ENCODE data around the gene RYR3.

The RYR3 gene

GRCh38 chr15:33710748-33711147 lies 400.0 kb downstream of the RYR3 start:
- DNase-seq (ENCODE audit: low read depth), result no peak

DNA sequence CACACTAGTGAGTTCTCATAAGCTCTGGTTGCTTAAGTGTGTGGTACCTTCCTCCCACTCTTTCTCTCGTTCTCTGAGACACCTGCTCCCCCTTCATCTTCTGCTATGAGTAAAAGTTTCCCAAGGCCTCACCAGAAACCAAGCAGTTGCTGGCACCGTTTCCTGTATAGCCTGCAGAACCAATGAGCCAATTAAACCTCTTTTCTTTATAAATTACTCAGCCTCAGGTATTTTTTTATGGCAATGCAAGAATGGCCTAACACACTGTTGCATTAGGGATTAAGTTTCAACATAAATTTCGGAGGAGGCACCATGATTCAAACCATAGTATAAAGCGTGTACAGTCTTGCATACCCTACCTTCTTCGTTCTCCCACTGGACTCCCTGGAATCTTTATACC lies 405.3 kb downstream of the RYR3 start:
- DNase-seq (ENCODE audit: low read depth), result no peak

DNA sequence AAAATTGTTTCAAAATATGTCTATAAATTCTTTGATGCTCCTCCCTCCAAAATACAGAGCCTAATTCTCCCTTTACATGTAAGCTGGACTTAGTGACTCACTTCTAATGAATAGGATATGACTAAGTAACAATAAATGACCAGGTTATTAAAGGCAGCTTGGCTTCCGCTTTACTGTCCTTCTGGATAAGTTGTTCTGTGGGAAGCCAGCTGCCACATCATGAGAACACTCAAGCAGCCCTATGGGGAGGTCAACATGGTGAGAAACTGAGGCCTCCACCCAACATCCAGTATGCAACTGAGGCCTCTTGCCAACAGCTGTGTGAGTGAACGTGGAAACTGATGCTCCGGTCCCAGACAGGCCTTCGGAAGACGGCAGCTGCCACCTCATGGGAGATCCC lies 410.2 kb downstream of the RYR3 start:
- DNase-seq (ENCODE audit: low read depth), result no peak

GRCh38 chr15:33722005-33722672 lies 411.4 kb downstream of the RYR3 start:
- DNase-seq (ENCODE audit: low read depth), result no peak

DNA sequence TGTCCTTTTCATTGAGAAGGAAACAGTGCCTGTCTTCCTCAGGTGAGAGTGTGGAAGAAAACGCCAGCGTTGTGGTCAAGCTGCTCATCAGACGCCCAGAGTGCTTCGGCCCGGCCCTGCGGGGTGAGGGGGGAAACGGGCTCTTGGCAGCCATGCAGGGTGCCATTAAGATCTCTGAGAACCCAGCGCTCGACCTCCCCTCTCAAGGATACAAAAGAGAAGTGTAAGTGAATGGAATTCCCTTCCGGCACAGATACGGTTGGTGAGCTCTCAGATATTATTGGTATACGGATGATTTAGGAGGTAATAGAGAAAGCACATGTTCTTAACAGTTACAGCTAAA lies 411.9 kb downstream of the RYR3 start:
- no peak for DNase-seq (ENCODE audit: low read depth)

DNA sequence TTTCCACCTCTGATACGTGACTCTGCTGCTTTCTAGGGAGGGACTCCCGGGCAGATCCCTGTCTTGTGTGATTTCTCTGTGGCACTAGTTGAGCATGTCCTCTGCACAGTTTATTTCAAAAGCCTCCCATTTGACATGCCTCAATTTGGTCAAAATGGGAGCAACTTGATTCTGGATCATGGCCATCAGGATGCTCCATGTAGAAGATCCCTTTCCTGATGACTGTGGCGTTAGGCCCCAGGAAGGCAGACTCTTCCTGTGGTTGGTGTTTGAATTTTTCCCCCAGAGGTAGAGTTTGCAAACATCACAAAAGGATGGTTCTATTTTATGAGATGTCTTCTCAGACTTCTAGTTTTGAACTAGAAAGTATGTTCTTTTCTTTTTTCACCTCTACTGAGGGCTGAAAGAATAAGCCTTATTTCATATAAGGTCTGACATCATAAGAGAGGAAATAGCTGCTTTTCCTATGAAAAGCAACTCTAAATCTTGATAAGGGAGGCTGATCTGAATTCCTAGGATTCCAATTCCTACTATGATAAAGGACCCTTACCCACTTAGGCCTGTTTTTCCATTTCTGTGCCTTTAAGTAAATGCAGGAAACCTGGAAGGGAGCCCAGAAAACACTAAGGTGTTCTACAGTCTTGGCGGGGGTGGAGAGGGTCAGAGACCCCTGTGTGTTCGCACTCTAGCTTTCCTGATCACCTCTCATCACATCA lies 413.7 kb downstream of the RYR3 start:
- no peak for DNase-seq (ENCODE audit: low read depth)

GRCh38 chr15:33729653-33730052 lies 418.9 kb downstream of the RYR3 start:
- DNase-seq (ENCODE audit: low read depth), result no peak

GRCh38 chr15:33730815-33731214 lies 420.0 kb downstream of the RYR3 start:
- DNase-seq (ENCODE audit: low read depth), result no peak

DNA sequence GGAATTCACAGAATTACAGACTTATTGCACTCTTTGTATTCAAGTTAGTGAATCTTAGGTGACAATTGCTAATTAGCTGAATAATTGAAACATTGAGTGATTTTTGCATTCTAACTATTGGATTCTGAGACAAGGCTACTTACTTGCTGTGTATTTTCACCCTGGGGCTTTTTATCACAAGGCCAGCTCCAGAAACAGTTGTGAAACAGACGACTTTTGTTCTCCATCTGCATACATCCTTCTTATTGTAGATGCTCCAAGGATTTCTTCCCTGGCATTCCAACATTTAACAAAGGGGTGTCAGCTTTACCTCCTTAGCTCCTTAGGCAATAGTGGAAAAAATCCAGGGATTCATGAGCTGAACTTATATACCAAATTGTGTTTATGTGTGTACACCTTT lies 424.4 kb downstream of the RYR3 start:
- DNase-seq (ENCODE audit: low read depth), result no peak

DNA sequence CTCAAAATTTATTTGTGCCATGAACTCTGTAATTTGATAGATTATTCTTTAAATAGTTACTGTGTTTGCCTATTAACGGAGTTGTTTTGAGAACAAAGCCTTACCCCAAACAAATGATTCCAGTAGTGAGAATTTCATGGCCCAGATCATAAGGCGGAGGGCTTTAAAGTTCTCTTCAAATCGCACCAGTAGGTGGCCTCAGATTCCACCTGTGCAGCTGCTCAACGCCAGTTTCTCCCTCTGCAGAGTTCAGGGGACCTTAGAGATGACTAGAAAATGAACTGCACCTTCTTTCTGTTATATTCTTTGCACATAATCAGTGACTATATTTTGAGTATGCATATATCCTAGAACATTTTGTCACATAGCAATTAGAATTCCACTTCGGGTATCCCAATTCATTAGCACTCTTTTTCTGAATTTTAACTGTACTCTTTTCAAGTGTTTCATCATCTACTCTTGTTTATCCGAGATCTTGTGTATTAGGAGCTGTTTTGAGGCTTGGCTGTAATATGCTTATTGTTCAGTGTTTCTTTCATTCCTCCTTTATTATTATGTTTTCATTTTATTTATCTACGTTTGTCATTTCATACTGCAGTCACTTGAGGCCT lies 425.0 kb downstream of the RYR3 start:
- DNase-seq (ENCODE audit: low read depth), result no peak

DNA sequence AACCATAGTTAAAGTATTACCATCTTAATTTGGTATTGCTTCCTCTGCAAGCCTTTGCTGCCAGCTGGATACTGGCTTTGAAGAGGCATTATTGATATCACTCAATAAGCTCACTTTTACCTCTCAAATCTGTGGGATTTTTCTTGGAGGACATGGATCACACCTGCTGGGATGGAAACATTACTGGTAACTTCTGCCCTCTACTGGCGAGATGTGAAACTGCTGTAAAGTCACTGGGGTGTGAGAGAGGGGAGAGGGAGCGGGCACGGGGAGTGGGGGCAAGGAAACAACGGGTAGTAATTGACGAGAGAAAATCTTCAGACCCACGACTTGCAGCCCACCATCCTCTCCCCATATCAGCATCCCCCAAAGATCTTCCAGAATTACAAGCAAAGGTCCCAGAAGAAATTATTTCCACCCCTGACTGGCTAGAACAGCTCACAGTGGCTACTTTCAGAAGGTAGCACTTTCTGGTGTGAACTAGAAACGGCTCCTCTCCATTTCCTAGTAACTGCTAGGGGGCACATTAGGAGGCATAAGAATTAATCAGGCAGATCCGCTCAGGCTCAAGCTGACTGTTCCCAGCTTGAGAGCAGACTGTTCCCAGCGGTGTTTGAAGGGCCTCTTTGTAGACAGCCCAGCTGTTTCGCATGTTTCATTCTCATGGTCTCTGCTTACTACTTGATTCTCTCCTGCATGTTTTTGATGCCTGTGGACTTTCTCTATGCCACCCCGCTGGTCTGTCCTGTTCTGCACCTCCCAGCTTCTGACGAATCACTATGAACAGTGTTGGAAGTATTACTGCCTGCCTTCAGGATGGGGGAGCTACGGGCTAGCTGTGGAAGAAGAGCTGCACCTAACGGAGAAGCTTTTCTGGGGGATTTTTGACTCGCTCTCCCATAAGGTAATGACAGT lies 427.2 kb downstream of the RYR3 start:
- DNase-seq (ENCODE audit: low read depth), result no peak

DNA sequence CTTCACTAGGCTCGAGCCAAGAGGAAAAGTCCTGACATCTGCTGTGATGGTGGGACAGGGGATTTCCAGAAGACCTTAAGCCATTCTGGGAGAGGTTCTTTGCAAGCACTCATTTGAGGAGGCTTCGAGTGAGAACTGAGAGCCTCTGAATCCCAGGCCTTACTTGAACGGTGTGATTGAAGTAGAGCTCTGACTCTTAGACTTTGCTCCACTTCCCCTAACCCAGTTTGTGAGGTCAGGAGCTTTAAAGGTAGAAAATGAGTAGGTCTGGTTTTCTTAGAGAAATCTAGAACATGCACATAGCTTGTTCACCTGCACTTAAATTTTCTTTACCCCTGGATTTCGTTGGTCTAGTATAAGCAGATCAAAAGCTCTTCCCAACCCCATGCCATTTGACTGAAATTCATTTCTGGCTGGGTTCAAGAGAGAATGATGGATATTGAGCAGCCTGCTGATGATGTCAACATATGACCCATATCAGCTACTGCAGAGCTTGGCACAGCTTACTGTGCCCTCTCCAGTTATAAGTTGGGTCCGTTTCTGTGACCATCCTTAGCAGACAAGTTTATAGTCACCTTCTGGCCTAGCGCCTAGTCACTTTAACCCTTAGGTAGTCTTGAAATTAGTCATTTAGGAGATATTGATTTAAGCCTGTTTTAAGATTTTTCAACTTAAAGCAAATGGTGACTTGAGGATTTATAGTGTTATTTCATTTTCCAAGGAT lies 428.3 kb downstream of the RYR3 start:
- DNase-seq (ENCODE audit: low read depth), result no peak

DNA sequence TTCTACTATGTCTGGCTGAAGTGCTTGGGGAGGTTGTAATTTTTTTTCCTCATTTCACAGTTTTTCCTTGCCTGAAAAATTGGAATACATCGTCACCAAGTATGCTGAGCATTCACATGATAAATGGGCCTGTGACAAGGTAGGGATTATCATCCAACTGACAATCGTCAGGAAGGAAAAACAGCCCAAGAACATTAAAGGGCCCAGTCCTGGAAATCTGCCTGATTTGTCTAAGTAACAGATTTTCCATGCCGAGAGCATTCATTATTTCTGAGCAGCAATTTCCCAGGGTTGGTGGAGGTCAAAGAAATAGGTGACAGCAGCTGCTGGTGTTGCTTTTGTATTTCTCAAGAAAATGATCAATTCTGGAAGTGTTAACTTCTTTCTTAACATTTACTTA lies 431.5 kb downstream of the RYR3 start:
- no peak for DNase-seq (ENCODE audit: low read depth)

DNA sequence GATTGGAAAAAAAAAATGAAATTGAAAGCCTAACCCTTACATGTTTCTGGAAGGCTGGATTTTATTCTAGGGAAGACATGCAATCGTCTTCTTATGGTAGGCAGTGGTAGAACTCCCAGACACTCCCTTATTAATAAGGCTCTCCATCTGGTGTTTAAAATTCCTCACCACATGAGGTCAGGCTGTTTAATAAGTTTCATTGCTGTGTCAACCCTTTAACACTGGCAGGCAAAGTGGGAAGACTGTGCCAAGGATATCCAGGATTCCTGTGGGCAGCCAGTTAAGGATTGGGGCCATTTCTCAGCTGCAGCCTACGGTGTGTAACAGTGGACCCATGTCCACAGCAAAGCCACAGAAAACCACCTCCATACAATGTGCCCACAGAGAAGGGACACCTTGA lies 432.0 kb downstream of the RYR3 start:
- DNase-seq (ENCODE audit: low read depth), result no peak

GRCh38 chr15:33746203-33746602 lies 435.4 kb downstream of the RYR3 start:
- no peak for DNase-seq (ENCODE audit: low read depth)

DNA sequence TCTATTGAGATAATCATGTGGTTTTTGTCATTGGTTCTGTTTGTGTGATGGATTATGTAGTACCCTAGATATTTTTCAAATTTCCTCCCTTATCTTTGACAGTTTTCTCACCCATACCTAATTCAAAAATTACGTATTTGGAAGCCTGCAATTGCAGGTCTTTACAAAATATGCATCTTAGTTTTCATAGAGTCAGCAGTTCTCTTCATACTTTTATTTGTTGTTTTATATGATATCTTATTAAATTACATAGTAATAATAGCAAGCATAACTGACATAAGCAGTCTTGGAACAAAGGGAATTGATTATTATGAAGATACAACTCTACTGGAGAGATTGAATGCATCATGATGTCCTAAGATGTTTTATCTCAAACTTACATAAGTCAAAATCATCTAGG lies 442.2 kb downstream of the RYR3 start:
- DNase-seq (ENCODE audit: low read depth), result no peak

- DNase-seq (ENCODE audit: low read depth), result no peak
These were observed 443.5 kb downstream of the RYR3 start for GRCh38 chr15:33754242-33754641.

DNA sequence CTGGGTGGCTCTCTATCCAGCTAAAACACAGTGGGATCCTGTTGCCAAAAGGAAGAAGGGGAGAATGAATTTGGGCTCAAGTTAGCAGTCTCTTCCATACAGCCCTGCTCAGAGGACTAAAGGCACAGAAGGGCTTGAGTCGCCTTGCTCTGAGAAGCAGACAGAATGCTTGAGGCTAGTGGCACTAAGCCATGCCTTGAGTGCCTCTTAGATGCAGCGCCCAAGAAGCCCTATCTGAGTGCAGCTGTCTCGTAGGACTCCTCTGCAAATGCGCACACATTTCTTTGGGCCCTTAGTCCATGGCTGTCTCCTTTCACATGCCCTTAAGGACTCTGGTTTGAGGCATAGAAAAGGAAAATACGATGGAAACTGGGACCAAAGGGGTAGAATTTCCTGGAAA lies 446.2 kb downstream of the RYR3 start:
- no peak for DNase-seq (ENCODE audit: low read depth)

DNA sequence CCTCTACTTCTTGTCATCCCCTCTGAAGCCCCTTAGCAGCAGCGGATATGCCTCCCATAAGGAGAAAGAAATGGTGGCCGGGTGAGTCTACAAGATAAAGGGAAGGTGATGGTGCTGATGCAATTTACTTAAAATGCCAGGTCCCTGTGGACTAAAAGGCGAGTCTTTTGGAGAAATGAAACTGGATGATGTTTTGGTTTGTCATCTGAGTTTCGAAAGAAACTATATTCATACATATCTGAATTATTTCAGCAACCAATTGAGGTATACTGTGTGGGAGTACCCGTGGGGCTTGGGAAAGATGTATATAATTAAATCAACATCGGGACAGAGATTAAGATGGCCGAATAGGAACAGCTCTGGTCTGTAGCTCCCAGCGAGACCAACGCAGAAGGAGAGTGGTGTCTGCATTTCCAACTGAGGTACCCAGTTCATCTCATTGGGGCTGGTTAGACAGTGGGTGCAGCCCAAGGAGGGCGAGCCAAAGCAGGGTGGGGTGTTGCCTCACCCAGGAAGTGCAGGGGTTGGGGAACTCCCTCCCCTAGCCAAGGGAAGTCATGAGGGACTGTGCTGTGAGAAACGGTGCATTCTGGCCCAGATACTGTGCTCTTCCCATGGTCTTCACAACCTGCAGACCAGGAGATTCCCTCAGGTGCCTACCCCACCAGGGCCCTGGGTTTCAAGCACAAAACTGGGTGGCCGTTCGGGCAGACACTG lies 446.9 kb downstream of the RYR3 start:
- no peak for DNase-seq (ENCODE audit: low read depth)

DNA sequence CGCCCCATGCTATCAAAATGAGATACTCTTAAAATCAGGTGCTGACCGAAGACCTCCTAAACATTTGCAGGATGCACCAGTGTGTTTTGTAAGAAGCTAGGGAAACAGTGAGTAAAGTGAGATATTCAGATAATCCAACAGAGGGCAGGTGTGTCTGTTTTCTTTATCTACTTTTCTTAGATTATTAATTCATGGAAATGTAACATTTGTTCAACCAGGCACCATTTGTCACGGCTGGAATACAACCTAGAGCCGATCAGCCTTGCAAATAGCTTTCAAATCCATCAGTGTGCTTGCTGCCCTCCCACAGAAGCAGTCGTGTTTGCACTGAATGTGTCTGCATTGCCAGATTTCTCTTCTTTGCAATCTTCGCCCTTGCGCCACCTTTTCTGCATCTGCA lies 455.6 kb downstream of the RYR3 start:
- no peak for DNase-seq (ENCODE audit: low read depth)

DNA sequence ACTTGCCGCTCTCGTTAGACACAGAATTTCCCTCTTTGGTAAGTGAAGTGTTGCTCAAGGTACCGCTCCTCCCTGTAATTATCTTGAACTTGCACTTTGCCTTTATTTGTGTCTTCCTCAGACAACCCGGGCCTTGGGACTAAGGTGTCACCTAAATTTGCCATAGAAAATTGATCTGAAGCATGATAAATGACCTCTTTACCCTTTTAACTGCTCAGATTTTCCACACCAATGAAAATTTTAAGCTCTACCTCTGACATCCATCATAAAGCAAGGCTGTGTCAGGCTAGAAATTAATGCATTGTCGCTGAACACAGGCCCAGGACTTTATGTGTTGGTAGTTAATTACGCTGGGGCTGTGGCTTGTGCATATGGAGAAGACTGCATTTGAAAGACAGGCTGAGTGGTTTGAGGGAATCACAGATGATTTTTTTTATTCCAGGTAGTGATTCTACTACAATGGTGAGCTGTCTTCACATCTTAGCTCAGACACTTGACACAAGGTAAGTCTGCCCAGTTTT lies 458.0 kb downstream of the RYR3 start:
- DNase-seq (ENCODE audit: low read depth), result no peak

Data from stimulated activated CD8-positive, alpha-beta memory T cell treated with anti-CD3 and anti-CD28 coated beads, Interleukin-12 subunit alpha, Interleukin-12 subunit beta, amount 100 ng/mL, for 4 hours (primary cell).